Measurements from ENCODE around the gene CAMTA1. TPM values are rescaled to one million over a fixed set of nuclear protein-coding genes. Genes with fewer than 3 reads are reported as not detected.
A peak's percentile ranks its signal among the peaks of the same experiment; 100 is the strongest.
"Not testable (repeated sequence)": the region's sequence is repeated elsewhere in the genome, so short reads cannot be mapped to it uniquely, and the experiment has no call there.

Gene CAMTA1
- total and polyA plus RNA-seq, 3 experiments from 2014 or later = 60.2 to 79.0 (median 61.7) TPM

- H3K9me3 ChIP-seq (ENCODE audit: low read length) = no peaks in the 10 kb centered on the region
- no peak overlapping the region for H3K4me3 ChIP-seq (ENCODE audit: low read length)
- CTCF ChIA-PET = no interaction called here
- H3K27me3 Mint-ChIP-seq = peaks cover 12 to 30% of the 10 kb centered on the region in 2 donors
- H3K36me3 ChIP-seq (ENCODE audit: insufficient read depth, low read length) = no peaks in the 10 kb centered on the region
- peaks cover 0 to 13% (median 0%) of the 10 kb centered on the region in 3 donors for H3K36me3 Mint-ChIP-seq
- POLR2A ChIA-PET = no interaction called here
- no peak overlapping the region for H3K4me3 Mint-ChIP-seq
- DNase-seq = no peak
- peaks cover 4 to 11% (median 5%) of the 10 kb centered on the region in 5 donors for H3K9me3 Mint-ChIP-seq
- no peaks in the 10 kb centered on the region for H3K4me1 Mint-ChIP-seq
- H3K27me3 ChIP-seq (ENCODE audit: insufficient read depth, low read length, poor library complexity, severe bottlenecking) = no peaks in the 10 kb centered on the region
- no peaks in the 10 kb centered on the region for H3K4me1 ChIP-seq (ENCODE audit: insufficient read depth, low read length)
- no peak overlapping the region for H3K27ac ChIP-seq (ENCODE audit: low read depth, low read length)
- peak overlapping the region in 1 of 8 donors; percentile 79 for H3K27ac Mint-ChIP-seq
Observed at GRCh38 chr1:7692005-7692404, 906.8 kb downstream of the CAMTA1 start.

DNA sequence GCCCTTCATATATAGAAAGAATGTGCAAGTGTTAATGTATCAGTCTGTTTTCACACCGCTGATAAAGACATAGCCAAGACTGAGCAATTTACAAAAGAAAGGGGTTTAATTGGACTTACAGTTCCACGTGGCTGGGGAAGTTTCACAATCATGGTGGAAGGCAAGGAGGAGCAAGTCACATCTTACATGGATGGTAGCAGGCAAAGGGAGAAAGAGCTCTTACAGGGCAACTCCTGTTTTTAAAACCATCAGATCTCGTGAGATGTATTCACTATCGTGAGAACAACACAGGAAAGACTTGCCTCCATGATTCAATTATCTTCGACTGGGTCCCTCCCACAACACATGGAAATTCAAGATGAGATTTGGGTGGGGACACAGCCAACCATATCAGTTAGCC lies 907.8 kb downstream of the CAMTA1 start:
- CTCF ChIA-PET; H3K4me1 Mint-ChIP-seq; H3K27me3 ChIP-seq (ENCODE audit: insufficient read depth, low read length, poor library complexity, severe bottlenecking); DNase-seq; H3K4me1 ChIP-seq (ENCODE audit: insufficient read depth, low read length); H3K9me3 ChIP-seq (ENCODE audit: low read length); POLR2A ChIA-PET; H3K4me3 ChIP-seq (ENCODE audit: low read length); H3K27ac Mint-ChIP-seq; H3K27ac ChIP-seq (ENCODE audit: low read depth, low read length); H3K4me3 Mint-ChIP-seq; H3K36me3 ChIP-seq (ENCODE audit: insufficient read depth, low read length): not testable (repeated sequence)
- H3K36me3 Mint-ChIP-seq = peaks cover 0 to 13% (median 0%) of the 10 kb centered on the region in 3 donors
- H3K9me3 Mint-ChIP-seq = peaks cover 4 to 11% (median 5%) of the 10 kb centered on the region in 5 donors
- H3K27me3 Mint-ChIP-seq = peaks cover 12 to 30% of the 10 kb centered on the region in 2 donors

- peaks cover 0 to 13% (median 0%) of the 10 kb centered on the region in 3 donors for H3K36me3 Mint-ChIP-seq
Observed at GRCh38 chr1:7693662-7694061, 908.4 kb downstream of the CAMTA1 start.

DNA sequence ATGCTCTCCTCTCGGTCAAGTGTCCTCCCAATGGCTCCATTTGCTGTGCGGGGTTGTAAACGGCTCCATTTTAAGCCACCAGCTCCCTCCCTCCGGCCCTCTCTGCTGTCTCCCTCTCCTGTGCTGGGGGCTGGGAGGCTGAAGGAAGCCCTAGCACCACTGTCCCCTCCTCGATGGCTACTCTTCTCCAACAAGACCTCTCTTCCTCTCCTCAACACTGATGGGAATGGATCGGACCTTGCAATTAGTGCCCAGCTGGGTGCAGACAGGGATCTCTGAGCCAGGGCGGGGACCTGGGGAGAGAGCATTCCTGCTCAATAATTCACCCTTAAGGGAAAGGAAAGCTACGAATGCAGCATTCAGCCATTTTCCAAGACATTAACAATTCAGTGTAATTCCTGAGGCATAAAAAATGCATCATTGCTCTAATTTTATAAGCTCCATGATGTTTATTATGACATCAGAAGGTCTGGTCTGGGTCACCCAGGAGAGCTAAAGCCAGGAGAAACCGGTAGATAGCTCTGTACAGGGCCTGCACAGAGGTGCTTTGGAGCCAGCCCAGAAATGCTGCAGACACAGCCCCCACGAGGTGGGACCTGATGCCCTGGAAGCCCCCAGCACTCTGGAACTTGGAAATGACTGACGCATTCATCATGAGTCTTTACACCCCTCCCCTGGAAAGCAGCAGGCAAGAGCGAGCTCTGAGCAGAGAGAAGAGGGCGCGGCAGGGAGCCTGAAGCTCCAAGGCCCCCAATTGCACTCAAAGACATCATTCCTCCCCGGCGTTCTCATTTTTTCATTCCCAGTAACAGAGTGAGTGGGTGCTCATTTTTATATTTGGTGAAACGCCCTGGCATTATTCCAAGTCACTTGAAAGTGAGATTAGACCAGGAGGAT lies 909.6 kb downstream of the CAMTA1 start:
- H3K9me3 ChIP-seq (ENCODE audit: low read length) = no peaks in the 10 kb centered on the region
- H3K27me3 Mint-ChIP-seq = peaks cover 6 to 30% of the 10 kb centered on the region in 2 donors
- CTCF ChIA-PET = no interaction called here
- POLR2A ChIA-PET = no interaction called here
- H3K27ac ChIP-seq (ENCODE audit: low read depth, low read length) = no peak overlapping the region
- no peaks in the 10 kb centered on the region for H3K27me3 ChIP-seq (ENCODE audit: insufficient read depth, low read length, poor library complexity, severe bottlenecking)
- peaks cover 0 to 13% (median 0%) of the 10 kb centered on the region in 3 donors for H3K36me3 Mint-ChIP-seq
- no peak for DNase-seq
- H3K4me3 Mint-ChIP-seq = no peak overlapping the region
- H3K4me1 ChIP-seq (ENCODE audit: insufficient read depth, low read length) = no peaks in the 10 kb centered on the region
- peaks cover 12 to 14% (median 12%) of the 10 kb centered on the region in 3 donors for H3K4me1 Mint-ChIP-seq
- no peaks in the 10 kb centered on the region for H3K36me3 ChIP-seq (ENCODE audit: insufficient read depth, low read length)
- H3K4me3 ChIP-seq (ENCODE audit: low read length) = no peak overlapping the region
- H3K9me3 Mint-ChIP-seq = peaks cover 4 to 11% (median 5%) of the 10 kb centered on the region in 5 donors
- peak overlapping the region in 1 of 8 donors; percentile 40 for H3K27ac Mint-ChIP-seq

More at GRCh38 chr1:7693662-7694061, 908.4 kb downstream of the CAMTA1 start:
- Mint-ChIP-seq H3K4me3 (no peak overlapping the region), H3K27ac (no peak overlapping the region), H3K9me3 (peaks cover 4 to 11% (median 5%) of the 10 kb centered on the region in 5 donors), H3K4me1 (peaks cover 0 to 2% (median under 1%) of the 10 kb centered on the region in 3 donors), H3K27me3 (peaks cover 8 to 30% of the 10 kb centered on the region in 2 donors)
- H3K4me3 ChIP-seq (ENCODE audit: low read length) = no peak overlapping the region
- ChIA-PET POLR2A (no interaction called here), CTCF (no interaction called here)
- no peaks in the 10 kb centered on the region for H3K36me3 ChIP-seq (ENCODE audit: insufficient read depth, low read length)
- no peaks in the 10 kb centered on the region for H3K27me3 ChIP-seq (ENCODE audit: insufficient read depth, low read length, poor library complexity, severe bottlenecking)
- DNase-seq = no peak
- H3K9me3 ChIP-seq (ENCODE audit: low read length) = no peaks in the 10 kb centered on the region
- H3K27ac ChIP-seq (ENCODE audit: low read depth, low read length) = no peak overlapping the region
- H3K4me1 ChIP-seq (ENCODE audit: insufficient read depth, low read length) = no peaks in the 10 kb centered on the region

DNA sequence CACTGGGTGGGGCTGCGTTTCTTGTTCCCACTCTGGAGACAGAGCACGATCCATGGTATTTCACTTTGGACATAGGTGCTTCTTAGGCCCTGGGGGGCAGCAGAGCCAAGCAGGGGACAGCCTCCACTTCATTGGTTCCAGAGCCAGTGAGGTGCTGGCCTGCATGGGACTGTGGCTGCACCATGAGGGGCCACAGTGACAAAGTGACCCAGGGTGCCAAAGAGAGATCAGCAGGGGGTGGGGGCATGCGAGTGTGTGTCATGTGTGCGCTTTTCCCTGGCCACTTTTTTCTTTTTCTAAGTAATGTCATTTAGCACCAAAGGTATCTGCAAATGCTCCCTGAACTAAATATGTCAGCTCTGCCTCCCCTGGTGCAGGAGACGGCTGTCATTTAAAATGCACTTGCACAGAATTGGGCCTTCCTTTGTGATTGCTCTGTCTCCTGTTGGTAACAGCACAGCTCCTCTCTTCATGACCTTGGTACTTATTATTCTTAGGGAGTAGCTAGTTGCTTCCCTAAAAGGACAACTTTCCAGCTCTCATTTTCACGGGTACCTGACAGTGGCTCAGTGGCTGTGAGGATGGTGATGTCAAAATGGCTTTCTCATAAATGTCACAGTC lies 910.4 kb downstream of the CAMTA1 start:
- ChIA-PET POLR2A (no interaction called here), CTCF (no interaction called here)
- Mint-ChIP-seq H3K9me3 (peaks cover 4 to 11% (median 5%) of the 10 kb centered on the region in 5 donors), H3K4me1 (peaks cover 14 to 20% (median 15%) of the 10 kb centered on the region in 3 donors), H3K27me3 (peaks cover 6 to 32% of the 10 kb centered on the region in 2 donors), H3K4me3 (no peak overlapping the region), H3K27ac (peak overlapping the region in 1 of 8 donors; percentile 15), H3K36me3 (peaks cover 0 to 13% (median 0%) of the 10 kb centered on the region in 3 donors)
- Histone ChIP-seq H3K27me3 (ENCODE audit: insufficient read depth, low read length, poor library complexity, severe bottlenecking) (no peaks in the 10 kb centered on the region), H3K27ac (ENCODE audit: low read depth, low read length) (no peak overlapping the region), H3K9me3 (ENCODE audit: low read length) (no peaks in the 10 kb centered on the region), H3K4me1 (ENCODE audit: insufficient read depth, low read length) (no peaks in the 10 kb centered on the region), H3K36me3 (ENCODE audit: insufficient read depth, low read length) (no peaks in the 10 kb centered on the region), H3K4me3 (ENCODE audit: low read length) (no peak overlapping the region)
- no peak for DNase-seq

GRCh38 chr1:7698641-7699040 lies 913.4 kb downstream of the CAMTA1 start:
- Histone ChIP-seq H3K27me3 (ENCODE audit: insufficient read depth, low read length, poor library complexity, severe bottlenecking) (peaks cover 4% of the 10 kb centered on the region), H3K4me3 (ENCODE audit: low read length) (no peak overlapping the region), H3K36me3 (ENCODE audit: insufficient read depth, low read length) (no peaks in the 10 kb centered on the region), H3K9me3 (ENCODE audit: low read length) (no peaks in the 10 kb centered on the region), H3K27ac (ENCODE audit: low read depth, low read length) (no peak overlapping the region), H3K4me1 (ENCODE audit: insufficient read depth, low read length) (no peaks in the 10 kb centered on the region)
- Mint-ChIP-seq H3K4me1 (peaks cover 15 to 29% (median 15%) of the 10 kb centered on the region in 3 donors), H3K4me3 (peak overlapping the region in 1 of 7 donors; percentile 41), H3K27ac (peak overlapping the region in 3 of 8 donors; percentile 15 to 76 (median 63)), H3K36me3 (peaks cover 0 to 5% (median 0%) of the 10 kb centered on the region in 3 donors), H3K9me3 (peaks cover 0 to 4% (median 4%) of the 10 kb centered on the region in 5 donors), H3K27me3 (peaks cover 5 to 25% of the 10 kb centered on the region in 2 donors)
- ChIA-PET POLR2A (no interaction called here), CTCF (interaction anchor here (0.9 to 1.4 kb wide), 2 partner anchors 31 to 54 kb away, joined by 3 to 4 read pairs; no protein-coding TSS in a partner anchor)
- DNase-seq = no peak

GRCh38 chr1:7702365-7702764 lies 917.1 kb downstream of the CAMTA1 start:
- Mint-ChIP-seq H3K9me3 (no peaks in the 10 kb centered on the region), H3K27ac (peak overlapping the region in 1 of 8 donors; percentile 1), H3K4me3 (peak overlapping the region in 6 of 7 donors; percentile 34 to 59 (median 44)), H3K36me3 (no peaks in the 10 kb centered on the region), H3K27me3 (peaks cover 26 to 36% of the 10 kb centered on the region in 2 donors), H3K4me1 (peaks cover 20 to 43% (median 22%) of the 10 kb centered on the region in 3 donors)
- no peak overlapping the region for H3K27ac ChIP-seq (ENCODE audit: low read depth, low read length)
- peaks cover 23% of the 10 kb centered on the region for H3K27me3 ChIP-seq (ENCODE audit: insufficient read depth, low read length, poor library complexity, severe bottlenecking)
- POLR2A ChIA-PET = interaction anchor here (0.5 to 0.6 kb wide), 2 partner anchors 33 to 1106 kb away, joined by 3 to 8 read pairs; no protein-coding TSS in a partner anchor
- CTCF ChIA-PET = no interaction called here
- H3K9me3 ChIP-seq (ENCODE audit: low read length) = no peaks in the 10 kb centered on the region
- no peak overlapping the region for H3K4me3 ChIP-seq (ENCODE audit: low read length)
- H3K4me1 ChIP-seq (ENCODE audit: insufficient read depth, low read length) = peaks cover 7% of the 10 kb centered on the region
- no peak for DNase-seq
- H3K36me3 ChIP-seq (ENCODE audit: insufficient read depth, low read length) = no peaks in the 10 kb centered on the region

All from CD8-positive, alpha-beta memory T cell (primary cell).